A549 (cell line): Measurements from ENCODE around the gene RLIM.
"Not testable (repeated sequence)": the region's sequence is repeated elsewhere in the genome, so short reads cannot be mapped to it uniquely, and the experiment has no call there.

Source experiments
- BCL3 ChIP-seq: fragments of >200 bp; sonication (Bioruptor Twin); formaldehyde crosslinking; IDR thresholded peaks from 3 replicates; pipeline ENCODE4 v1.6.1; 2016
- CBX8 ChIP-seq: fragments of 200-600 bp; sonication (generic); IDR thresholded peaks from 2 replicates; pipeline ENCODE4 v1.6.1; 2016
- ELK1 ChIP-seq: fragments of 150-350 bp; IDR thresholded peaks from 2 replicates; pipeline ENCODE4 v1.6.1; 2014; ENCODE audit warnings: low read depth, mild to moderate bottlenecking, low read length
- EP300 ChIP-seq, 2 experiments: fragments of >200 bp; sonication (Bioruptor Twin); formaldehyde crosslinking; IDR thresholded peaks; 2 replicates in 1 of 2; 3 replicates in 1 of 2; pipeline ENCODE4 v1.6.1; 2016 to 2017
- FOSL2 ChIP-seq, 2 experiments: fragments of 450-650 bp in 1 of 2; fragments of >200 bp in 1 of 2; sonication (Bioruptor Twin) in 1 of 2; formaldehyde crosslinking; IDR thresholded peaks; 2 replicates each; pipeline versions ENCODE4 v1.5.0 to v1.6.1; 2016 to 2020; ENCODE audit warnings: mild to moderate bottlenecking in 1 of 2, moderate library complexity in 1 of 2
- JUN ChIP-seq, 2 experiments: fragments of >200 bp; sonication (Bioruptor Twin); formaldehyde crosslinking; IDR thresholded peaks; 2 replicates in 1 of 2; 3 replicates in 1 of 2; pipeline ENCODE4 v1.6.1; 2016 to 2017
- JUNB ChIP-seq: fragments of >200 bp; sonication (Bioruptor Twin); formaldehyde crosslinking; IDR thresholded peaks from 2 replicates; pipeline ENCODE4 v1.6.1; 2016
- POLR2A ChIP-seq: IDR thresholded peaks from 2 replicates; pipeline ENCODE4 v1.6.1; 2012; ENCODE audit warnings: mild to moderate bottlenecking, low read length
- TF ChIP-seq, protein P1 (sequence below): fragments of >200 bp; sonication (Bioruptor Twin); formaldehyde crosslinking; IDR thresholded peaks from 3 replicates; pipeline ENCODE4 v1.5.1; 2016
- TF ChIP-seq, protein P2 (sequence below): IDR thresholded peaks from 2 replicates; pipeline ENCODE4 v1.6.1; 2012; ENCODE audit warnings: low read depth, borderline replicate concordance

DNA sequence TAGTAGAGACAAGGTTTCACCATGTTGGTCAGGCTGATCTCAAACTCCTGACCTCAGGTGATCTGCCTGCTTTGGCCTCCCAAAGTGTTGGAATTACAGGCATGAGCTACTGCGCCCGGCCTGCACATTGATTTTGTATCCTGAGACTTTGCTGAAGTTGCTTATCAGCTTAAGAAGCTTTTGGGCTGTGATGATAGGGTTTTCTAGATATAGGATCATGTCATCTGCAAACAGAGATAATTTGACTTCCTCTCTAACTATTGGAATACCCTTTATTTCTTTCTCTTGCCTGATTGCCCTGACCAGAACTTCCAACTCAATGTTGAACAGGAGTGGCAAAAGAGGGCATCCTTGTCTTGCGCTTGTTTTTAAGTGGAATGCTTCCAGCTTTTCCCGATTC lies 40.5 kb upstream of the RLIM start:
- TF ChIP-seq, protein P1, sequence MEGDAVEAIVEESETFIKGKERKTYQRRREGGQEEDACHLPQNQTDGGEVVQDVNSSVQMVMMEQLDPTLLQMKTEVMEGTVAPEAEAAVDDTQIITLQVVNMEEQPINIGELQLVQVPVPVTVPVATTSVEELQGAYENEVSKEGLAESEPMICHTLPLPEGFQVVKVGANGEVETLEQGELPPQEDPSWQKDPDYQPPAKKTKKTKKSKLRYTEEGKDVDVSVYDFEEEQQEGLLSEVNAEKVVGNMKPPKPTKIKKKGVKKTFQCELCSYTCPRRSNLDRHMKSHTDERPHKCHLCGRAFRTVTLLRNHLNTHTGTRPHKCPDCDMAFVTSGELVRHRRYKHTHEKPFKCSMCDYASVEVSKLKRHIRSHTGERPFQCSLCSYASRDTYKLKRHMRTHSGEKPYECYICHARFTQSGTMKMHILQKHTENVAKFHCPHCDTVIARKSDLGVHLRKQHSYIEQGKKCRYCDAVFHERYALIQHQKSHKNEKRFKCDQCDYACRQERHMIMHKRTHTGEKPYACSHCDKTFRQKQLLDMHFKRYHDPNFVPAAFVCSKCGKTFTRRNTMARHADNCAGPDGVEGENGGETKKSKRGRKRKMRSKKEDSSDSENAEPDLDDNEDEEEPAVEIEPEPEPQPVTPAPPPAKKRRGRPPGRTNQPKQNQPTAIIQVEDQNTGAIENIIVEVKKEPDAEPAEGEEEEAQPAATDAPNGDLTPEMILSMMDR, result not testable (repeated sequence)
- TF ChIP-seq EP300 (IDR thresholded peaks at IDR 0.05); POLR2A; JUNB; FOSL2 (IDR thresholded peaks at IDR 0.05); FOSL2 (CRISPR knock-in tag; IDR thresholded peaks at IDR 0.05); JUN (IDR thresholded peaks at IDR 0.05); BCL3; CBX8; ELK1: not testable (repeated sequence)
- TF ChIP-seq, protein P2, sequence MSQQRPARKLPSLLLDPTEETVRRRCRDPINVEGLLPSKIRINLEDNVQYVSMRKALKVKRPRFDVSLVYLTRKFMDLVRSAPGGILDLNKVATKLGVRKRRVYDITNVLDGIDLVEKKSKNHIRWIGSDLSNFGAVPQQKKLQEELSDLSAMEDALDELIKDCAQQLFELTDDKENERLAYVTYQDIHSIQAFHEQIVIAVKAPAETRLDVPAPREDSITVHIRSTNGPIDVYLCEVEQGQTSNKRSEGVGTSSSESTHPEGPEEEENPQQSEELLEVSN, result not testable (repeated sequence)
